Body of pancreas (tissue), 4 donors: ENCODE data around the gene KRT80.

ENCODE experiments used
- POLR2A ChIP-seq, 3 donors: fragments of 450-650 bp; IDR thresholded peaks; one replicate each; pipeline ENCODE4 v1.6.1; 2016; ENCODE audit warnings: antibody characterized with exemption in 3 of 3, mild to moderate bottlenecking in 2 of 3
- TF ChIP-seq, protein P1 (sequence below), 7 experiments: fragments of 450-650 bp in 4 of 7; fragments of 200-600 bp in 3 of 7; sonication (generic) in 3 of 7; IDR thresholded peaks; one replicate each; pipeline ENCODE4 v1.5.1; 2016 to 2019; ENCODE audit warnings: antibody characterized with exemption in 7 of 7

DNA sequence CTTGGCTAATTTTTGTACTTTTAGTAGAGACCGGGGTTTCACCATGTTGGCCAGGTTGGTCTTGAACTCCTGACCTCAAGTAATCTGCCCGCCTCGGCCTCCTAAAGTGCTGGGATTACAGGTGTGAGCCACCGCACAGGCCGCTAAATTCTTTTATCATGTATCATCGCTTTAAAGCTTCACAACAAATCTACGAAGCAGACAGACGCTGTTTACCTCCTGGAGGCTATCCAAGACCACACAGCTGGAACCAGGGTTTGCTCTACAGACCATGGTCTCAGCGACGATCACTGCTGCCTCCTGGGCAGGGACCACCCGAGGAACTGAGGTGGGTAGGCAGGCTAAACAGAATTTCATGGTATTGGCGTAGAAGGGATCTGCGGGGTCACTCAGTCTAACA lies 27.2 kb downstream of the KRT80 start:
- TF ChIP-seq, protein P1, sequence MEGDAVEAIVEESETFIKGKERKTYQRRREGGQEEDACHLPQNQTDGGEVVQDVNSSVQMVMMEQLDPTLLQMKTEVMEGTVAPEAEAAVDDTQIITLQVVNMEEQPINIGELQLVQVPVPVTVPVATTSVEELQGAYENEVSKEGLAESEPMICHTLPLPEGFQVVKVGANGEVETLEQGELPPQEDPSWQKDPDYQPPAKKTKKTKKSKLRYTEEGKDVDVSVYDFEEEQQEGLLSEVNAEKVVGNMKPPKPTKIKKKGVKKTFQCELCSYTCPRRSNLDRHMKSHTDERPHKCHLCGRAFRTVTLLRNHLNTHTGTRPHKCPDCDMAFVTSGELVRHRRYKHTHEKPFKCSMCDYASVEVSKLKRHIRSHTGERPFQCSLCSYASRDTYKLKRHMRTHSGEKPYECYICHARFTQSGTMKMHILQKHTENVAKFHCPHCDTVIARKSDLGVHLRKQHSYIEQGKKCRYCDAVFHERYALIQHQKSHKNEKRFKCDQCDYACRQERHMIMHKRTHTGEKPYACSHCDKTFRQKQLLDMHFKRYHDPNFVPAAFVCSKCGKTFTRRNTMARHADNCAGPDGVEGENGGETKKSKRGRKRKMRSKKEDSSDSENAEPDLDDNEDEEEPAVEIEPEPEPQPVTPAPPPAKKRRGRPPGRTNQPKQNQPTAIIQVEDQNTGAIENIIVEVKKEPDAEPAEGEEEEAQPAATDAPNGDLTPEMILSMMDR (IDR thresholded peaks at IDR 0.05) = no peak
- TF ChIP-seq POLR2A (IDR thresholded peaks at IDR 0.05) = no peak
